CD4-positive, alpha-beta T cell (primary cell): Measurements from ENCODE around the gene NFYC. TPM values are rescaled to one million over a fixed set of nuclear protein-coding genes. Genes with fewer than 3 reads are reported as not detected.

Experiments used
- ATAC-seq: fragments of 200-7000 bp; cut with Tn5 transposase; one replicate; pipeline ENCODE4 v1.10.0; 2022; ENCODE audit warnings: mild to moderate bottlenecking; ENCODE audit not compliant: poor library complexity
- CTCF ChIA-PET: fragments of 350-600 bp; sonication (Branson Sonifier 250); formaldehyde crosslinking; loops from one replicate; lab custom pipeline; 2021; ENCODE audit warnings: antibody characterized with exemption, inconsistent platforms; lab: Charles Lee
- POLR2A ChIA-PET: fragments of 350-600 bp; sonication (Branson Sonifier 250); formaldehyde crosslinking; loops from one replicate; lab custom pipeline; 2021; ENCODE audit warnings: antibody characterized with exemption, inconsistent platforms; lab: Charles Lee
- DNase-seq, 14 experiments: peaks; one replicate each; pipeline ENCODE4 v3.0.0-alpha.2; 2013 to 2020; ENCODE audit warnings: mixed read lengths in 2 of 14
- H3K27ac ChIP-seq, 2 donors: one replicate each; pipeline versions ENCODE4 v1.5.1 to v1.7.0; 2013; ENCODE audit warnings: low read length in 2 of 2, low read depth in 1 of 2, mild to moderate bottlenecking in 1 of 2
- H3K27me3 ChIP-seq, 2 experiments: 1 replicate in 1 of 2; 2 replicates in 1 of 2; pipeline versions ENCODE4 v1.6.1 to v1.7.0; 2013; ENCODE audit warnings: low read length in 2 of 2, control low read depth in 1 of 2, mild to moderate bottlenecking in 1 of 2, moderate library complexity in 1 of 2; ENCODE audit not compliant: insufficient read depth in 2 of 2, control insufficient read depth in 1 of 2
- H3K36me3 ChIP-seq: one replicate; pipeline ENCODE4 v1.6.1; 2013; ENCODE audit warnings: low read length, control low read depth; ENCODE audit not compliant: insufficient read depth
- H3K4me1 ChIP-seq: one replicate; pipeline ENCODE4 v1.6.1; 2013; ENCODE audit warnings: low read length, control low read depth; ENCODE audit not compliant: insufficient read depth
- H3K4me3 ChIP-seq: one replicate; pipeline ENCODE4 v1.5.1; 2013; ENCODE audit warnings: mild to moderate bottlenecking, low read length, moderate library complexity
- H3K9me3 ChIP-seq, 2 experiments: 1 replicate in 1 of 2; 2 replicates in 1 of 2; pipeline versions ENCODE4 v1.6.1 to v1.7.0; 2013; ENCODE audit warnings: low read length in 2 of 2, mild to moderate bottlenecking in 2 of 2, control low read depth in 1 of 2, moderate library complexity in 1 of 2; ENCODE audit not compliant: control insufficient read depth in 1 of 2, insufficient read depth in 1 of 2
- H3K27ac Mint-ChIP-seq: one replicate; pipeline ENCODE4 v1.8.0; 2020; ENCODE audit warnings: mixed read lengths
- H3K27me3 Mint-ChIP-seq: one replicate; pipeline ENCODE4 v1.8.0; 2021; ENCODE audit warnings: mixed read lengths
- H3K36me3 Mint-ChIP-seq: one replicate; pipeline ENCODE4 v1.8.0; 2021; ENCODE audit warnings: low read depth, mixed read lengths
- H3K4me1 Mint-ChIP-seq: one replicate; pipeline ENCODE4 v1.8.0; 2021; ENCODE audit warnings: low read depth, mixed read lengths
- H3K4me3 Mint-ChIP-seq: one replicate; pipeline ENCODE4 v1.8.0; 2020; ENCODE audit warnings: mild to moderate bottlenecking, mixed read lengths
- H3K9me3 Mint-ChIP-seq: one replicate; pipeline ENCODE4 v1.8.0; 2020; ENCODE audit warnings: mixed read lengths
- intact Hi-C, 2 experiments: fragments of 100-400 bp; cut with DNase I in 1 of 2; cut with micrococcal nuclease in 1 of 2; formaldehyde crosslinking; loops; one replicate each; pipeline versions ENCODE4 v1.15.1 to v1.9.0; 2023 to 2025; cut with DNase I, micrococcal nuclease
- total RNA-seq, 174 experiments: library from RNA in 2 of 174; stranded (reverse) in 2 of 174; gene quantifications; one replicate each; pipeline ENCODE4 v1.2.3 and lab custom pipeline; 2021 to 2026
- TF ChIP-seq, protein P1 (sequence below): fragments of 200-600 bp; IDR thresholded peaks from one replicate; pipeline ENCODE4 v1.8.0; 2022; ENCODE audit warnings: antibody characterized with exemption, mild to moderate bottlenecking

The NFYC gene
- total RNA-seq, 2 experiments from 2014 or later: 28.6 to 35.2 TPM

DNA sequence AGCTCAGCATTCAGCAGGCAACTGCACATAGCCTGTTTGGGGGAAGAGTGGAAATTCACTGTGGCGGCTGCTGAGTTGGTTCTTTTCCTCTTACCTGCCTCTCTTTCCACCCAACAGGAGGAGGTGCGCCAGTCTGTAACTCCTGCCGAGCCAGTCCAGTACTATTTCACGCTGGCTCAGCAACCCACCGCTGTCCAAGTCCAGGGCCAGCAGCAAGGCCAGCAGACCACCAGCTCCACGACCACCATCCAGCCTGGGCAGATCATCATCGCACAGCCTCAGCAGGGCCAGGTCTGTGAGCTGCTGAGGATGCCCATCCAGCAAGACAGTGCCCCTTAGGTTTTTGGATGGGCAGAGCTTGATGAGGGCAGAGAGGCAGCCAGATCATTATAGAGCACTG is 66.5 kb downstream of the NFYC start:
- Mint-ChIP-seq H3K4me1 (peaks cover 26% of the 10 kb centered on the region), H3K9me3 (no peaks in the 10 kb centered on the region), H3K27ac (no peak overlapping the region), H3K36me3 (peaks cover 86% of the 10 kb centered on the region), H3K27me3 (no peaks in the 10 kb centered on the region), H3K4me3 (no peak overlapping the region)
- intact Hi-C loops: no loop called here
- H3K9me3 ChIP-seq: no peaks in the 10 kb centered on the region
- no peak overlapping the region for H3K27ac ChIP-seq
- TF ChIP-seq, protein P1, sequence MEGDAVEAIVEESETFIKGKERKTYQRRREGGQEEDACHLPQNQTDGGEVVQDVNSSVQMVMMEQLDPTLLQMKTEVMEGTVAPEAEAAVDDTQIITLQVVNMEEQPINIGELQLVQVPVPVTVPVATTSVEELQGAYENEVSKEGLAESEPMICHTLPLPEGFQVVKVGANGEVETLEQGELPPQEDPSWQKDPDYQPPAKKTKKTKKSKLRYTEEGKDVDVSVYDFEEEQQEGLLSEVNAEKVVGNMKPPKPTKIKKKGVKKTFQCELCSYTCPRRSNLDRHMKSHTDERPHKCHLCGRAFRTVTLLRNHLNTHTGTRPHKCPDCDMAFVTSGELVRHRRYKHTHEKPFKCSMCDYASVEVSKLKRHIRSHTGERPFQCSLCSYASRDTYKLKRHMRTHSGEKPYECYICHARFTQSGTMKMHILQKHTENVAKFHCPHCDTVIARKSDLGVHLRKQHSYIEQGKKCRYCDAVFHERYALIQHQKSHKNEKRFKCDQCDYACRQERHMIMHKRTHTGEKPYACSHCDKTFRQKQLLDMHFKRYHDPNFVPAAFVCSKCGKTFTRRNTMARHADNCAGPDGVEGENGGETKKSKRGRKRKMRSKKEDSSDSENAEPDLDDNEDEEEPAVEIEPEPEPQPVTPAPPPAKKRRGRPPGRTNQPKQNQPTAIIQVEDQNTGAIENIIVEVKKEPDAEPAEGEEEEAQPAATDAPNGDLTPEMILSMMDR: no peak
- H3K27me3 ChIP-seq: no peaks in the 10 kb centered on the region
- H3K36me3 ChIP-seq: peaks cover 90% of the 10 kb centered on the region
- POLR2A ChIA-PET: no interaction called here
- no peak for DNase-seq
- CTCF ChIA-PET: no interaction called here
- H3K4me1 ChIP-seq: peaks cover 13% of the 10 kb centered on the region
- no peak for ATAC-seq
- no peak overlapping the region for H3K4me3 ChIP-seq

GRCh38 chr1:40758578-40759343 is 67.3 kb downstream of the NFYC start:
- Histone ChIP-seq H3K27ac (no peak overlapping the region), H3K4me1 (peaks cover 20% of the 10 kb centered on the region), H3K36me3 (peaks cover 89% of the 10 kb centered on the region), H3K4me3 (no peak overlapping the region), H3K27me3 (no peaks in the 10 kb centered on the region), H3K9me3 (no peaks in the 10 kb centered on the region)
- ChIA-PET CTCF (interaction anchor here (1.0 kb wide), 1 partner anchor 15 kb away, joined by 3 read pairs; no protein-coding TSS in a partner anchor), POLR2A (no interaction called here)
- ATAC-seq (no peak), DNase-seq (no peak)
- H3K9me3 Mint-ChIP-seq: no peaks in the 10 kb centered on the region
- TF ChIP-seq, protein P1: no peak
- intact Hi-C loops: no loop called here
- H3K4me1 Mint-ChIP-seq: peaks cover 28% of the 10 kb centered on the region
- no peak overlapping the region for H3K27ac Mint-ChIP-seq
- H3K27me3 Mint-ChIP-seq: no peaks in the 10 kb centered on the region
- H3K36me3 Mint-ChIP-seq: peaks cover 85% of the 10 kb centered on the region
- H3K4me3 Mint-ChIP-seq: no peak overlapping the region

DNA sequence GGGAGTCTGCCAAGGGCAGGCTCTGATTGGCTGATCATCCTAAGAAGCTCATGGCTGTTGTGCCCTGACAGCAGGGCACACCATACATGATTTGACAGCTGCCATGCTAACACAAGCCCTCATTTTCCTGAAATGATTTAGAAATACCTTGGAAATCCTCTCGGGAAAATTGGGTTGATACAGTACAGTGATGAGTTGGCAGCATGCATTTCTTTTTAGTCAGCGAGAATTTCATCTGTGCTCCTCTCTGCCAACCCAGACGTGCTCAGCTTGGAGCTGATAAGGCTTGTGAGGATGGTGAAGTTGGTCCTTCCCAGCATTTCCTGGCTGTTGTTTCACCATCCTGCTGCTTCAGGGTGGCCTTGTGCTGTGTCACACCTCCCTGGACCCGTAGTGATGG is 69.5 kb downstream of the NFYC start:
- no peaks in the 10 kb centered on the region for H3K9me3 ChIP-seq
- ATAC-seq: no peak
- H3K27ac Mint-ChIP-seq: no peak overlapping the region
- ChIA-PET POLR2A (no interaction called here), CTCF (no interaction called here)
- H3K4me3 Mint-ChIP-seq: no peak overlapping the region
- peaks cover 43% of the 10 kb centered on the region for H3K4me1 Mint-ChIP-seq
- no peak for DNase-seq
- intact Hi-C loops: loop anchor here in 1 of 2 experiments (10.0 kb wide), 1 partner anchor 146 kb away; no protein-coding TSS in a partner anchor
- peaks cover 33% of the 10 kb centered on the region for H3K4me1 ChIP-seq
- H3K9me3 Mint-ChIP-seq: no peaks in the 10 kb centered on the region
- no peaks in the 10 kb centered on the region for H3K27me3 ChIP-seq
- H3K27me3 Mint-ChIP-seq: no peaks in the 10 kb centered on the region
- peaks cover 91% of the 10 kb centered on the region for H3K36me3 ChIP-seq
- H3K36me3 Mint-ChIP-seq: peaks cover 86% of the 10 kb centered on the region
- TF ChIP-seq, protein P1: no peak
- H3K4me3 ChIP-seq: no peak overlapping the region
- no peak overlapping the region for H3K27ac ChIP-seq
